Thyroid gland (tissue), 4 donors: Measurements from ENCODE around the gene HOXB2.

ENCODE experiments used
- CTCF ChIP-seq, 6 experiments: fragments of 200-600 bp in 3 of 6; fragments of 450-650 bp in 3 of 6; sonication (generic) in 3 of 6; IDR thresholded peaks; one replicate each; pipeline ENCODE4 v1.5.1; 2016 to 2019; ENCODE audit warnings: antibody characterized with exemption in 6 of 6, mild to moderate bottlenecking in 2 of 6, inconsistent platforms in 1 of 6, moderate library complexity in 1 of 6
- POLR2A ChIP-seq, 2 donors: fragments of 450-650 bp; IDR thresholded peaks; one replicate each; pipeline ENCODE4 v1.6.1; 2017; ENCODE audit warnings: antibody characterized with exemption in 2 of 2, mild to moderate bottlenecking in 2 of 2, moderate library complexity in 1 of 2

GRCh38 chr17:48589831-48590606 lies 45.1 kb upstream of the HOXB2 start, which contains the start of gene HOXB3:
- no peak for TF ChIP-seq CTCF (IDR thresholded peaks at IDR 0.05)
- TF ChIP-seq POLR2A (IDR thresholded peaks at IDR 0.05), result no peak
